Endothelial cell of umbilical vein (primary cell): ENCODE measurements around the gene PER1.

Experiments used
- CTCF ChIP-seq, 2 donors: IDR thresholded peaks; 1 replicate in 1 of 2; 2 replicates in 1 of 2; pipeline ENCODE4 v1.5.1; 2011; ENCODE audit warnings: low read length in 2 of 2, mild to moderate bottlenecking in 2 of 2, moderate library complexity in 2 of 2, control low read depth in 1 of 2, inconsistent platforms in 1 of 2, low read depth in 1 of 2; ENCODE audit not compliant: insufficient read depth in 1 of 2; ENCODE audit errors: extremely low read depth in 1 of 2
- POLR2A ChIP-seq: IDR thresholded peaks from 2 replicates; pipeline ENCODE4 v1.6.1; 2012; ENCODE audit warnings: low read depth, mild to moderate bottlenecking, control low read depth, low read length

- TF ChIP-seq POLR2A (no peak), CTCF (IDR thresholded peaks at IDR 0.05; ENCODE audit: extremely low read depth in 1 of 2, insufficient read depth in 1 of 2, low read depth in 1 of 2, low read length in 2 of 2) (no peak)
Measured at GRCh38 chr17:8164815-8165131, 12.6 kb upstream of the PER1 start.
